HEK293T (cell line): ENCODE measurements around the gene NKX2-1.

Source experiments
- ARNT ChIP-seq: fragments of 450-650 bp; IDR thresholded peaks from 2 replicates; pipeline ENCODE4 v1.6.1; 2017; ENCODE audit warnings: mild to moderate bottlenecking
- BHLHE40 ChIP-seq: fragments of 450-650 bp; IDR thresholded peaks from 2 replicates; pipeline ENCODE4 v1.6.1; 2016; ENCODE audit warnings: mild to moderate bottlenecking, moderate library complexity, borderline replicate concordance
- CTBP1 ChIP-seq: fragments of 450-650 bp; IDR thresholded peaks from 2 replicates; pipeline ENCODE4 v1.6.1; 2016; ENCODE audit warnings: borderline replicate concordance
- ELF4 ChIP-seq: fragments of 450-650 bp; IDR thresholded peaks from 2 replicates; pipeline ENCODE4 v1.6.1; 2017; ENCODE audit warnings: antibody characterized with exemption
- FOXA1 ChIP-seq: fragments of 450-650 bp; IDR thresholded peaks from 2 replicates; pipeline ENCODE4 v1.6.1; 2016; ENCODE audit warnings: mild to moderate bottlenecking
- FOXK2 ChIP-seq: fragments of 450-650 bp; IDR thresholded peaks from 2 replicates; pipeline ENCODE4 v1.6.1; 2016; ENCODE audit warnings: mild to moderate bottlenecking
- FOXM1 ChIP-seq: fragments of 450-650 bp; IDR thresholded peaks from 2 replicates; pipeline ENCODE4 v1.6.1; 2017; ENCODE audit warnings: mild to moderate bottlenecking, borderline replicate concordance
- L3MBTL2 ChIP-seq: fragments of 450-650 bp; conservative IDR thresholded peaks from 2 replicates; pipeline ENCODE4 v1.6.1; 2016; ENCODE audit warnings: mild to moderate bottlenecking
- LEF1 ChIP-seq: fragments of 450-650 bp; IDR thresholded peaks from 2 replicates; pipeline ENCODE4 v1.6.1; 2017; ENCODE audit warnings: mild to moderate bottlenecking, borderline replicate concordance
- NFRKB ChIP-seq: fragments of 450-650 bp; IDR thresholded peaks from 2 replicates; pipeline ENCODE4 v1.6.1; 2016; ENCODE audit warnings: mild to moderate bottlenecking, moderate library complexity
- SP1 ChIP-seq: fragments of 450-650 bp; IDR thresholded peaks from 2 replicates; pipeline ENCODE4 v1.6.1; 2017
- SUZ12 ChIP-seq: fragments of 450-650 bp; IDR thresholded peaks from 2 replicates; pipeline ENCODE4 v1.6.1; 2016; ENCODE audit warnings: mild to moderate bottlenecking
- TARDBP ChIP-seq: fragments of 450-650 bp; IDR thresholded peaks from 2 replicates; pipeline ENCODE4 v1.6.1; 2016
- ZNF384 ChIP-seq: fragments of 450-650 bp; IDR thresholded peaks from 2 replicates; pipeline ENCODE4 v1.6.1; 2016

GRCh38 chr14:36513451-36514277, 6.4 kb downstream of the NKX2-1 start:
- TF ChIP-seq NFRKB = no peak
- no peak for TF ChIP-seq SP1
- TF ChIP-seq FOXK2 = no peak
- no peak for TF ChIP-seq FOXM1
- no peak for TF ChIP-seq TARDBP
- TF ChIP-seq ARNT = no peak
- no peak for TF ChIP-seq CTBP1
- no peak for TF ChIP-seq BHLHE40
- no peak for TF ChIP-seq LEF1
- no peak for TF ChIP-seq ELF4
- no peak for TF ChIP-seq SUZ12
- no peak for TF ChIP-seq L3MBTL2
- no peak for TF ChIP-seq FOXA1
- no peak for TF ChIP-seq ZNF384
